Islet of Langerhans (tissue), 1 donor: Measurements from ENCODE around the gene OTULINL.
"Not testable (repeated sequence)": the region's sequence is repeated elsewhere in the genome, so short reads cannot be mapped to it uniquely, and the experiment has no call there.

Experiments used
- FAIRE-seq: peaks from one replicate; lab custom pipeline; 2011; peaks lifted over from hg19 to GRCh38; lab: Jason Lieb, UNC

The OTULINL gene

GRCh38 chr5:14581106-14581890 lies at the start of gene OTULINL:
Gene OTULINL (plus strand): TSS chr5:14581792. CDS start chr5:14581895, 103 bp downstream.
- FAIRE-seq = no peak

GRCh38 chr5:14532180-14532579 lies 49.4 kb upstream of the OTULINL start:
- FAIRE-seq = no peak

DNA sequence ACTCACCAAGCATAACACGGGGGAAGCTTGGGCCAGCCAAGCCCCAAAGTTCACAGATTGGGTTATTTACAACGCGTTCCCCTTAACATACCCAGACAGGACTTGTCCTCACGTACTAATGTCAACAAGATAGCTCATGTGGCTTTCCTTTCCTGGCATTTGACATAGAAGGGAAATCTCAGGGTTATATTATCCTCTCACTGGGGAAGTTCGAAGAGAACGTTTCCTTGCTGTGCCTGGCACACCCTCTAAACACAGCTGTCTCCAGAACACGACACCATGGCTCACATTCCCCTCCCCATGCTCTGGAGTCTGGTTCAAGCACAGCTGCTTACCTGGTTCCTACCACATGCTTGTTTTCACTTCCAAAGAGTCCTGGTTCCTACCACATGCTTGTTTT lies 46.8 kb upstream of the OTULINL start:
- no peak for FAIRE-seq

- FAIRE-seq = no peak
Measured at GRCh38 chr5:14545308-14545707, 36.3 kb upstream of the OTULINL start.

- FAIRE-seq = no peak
Measured at GRCh38 chr5:14545862-14546261, 35.7 kb upstream of the OTULINL start.

DNA sequence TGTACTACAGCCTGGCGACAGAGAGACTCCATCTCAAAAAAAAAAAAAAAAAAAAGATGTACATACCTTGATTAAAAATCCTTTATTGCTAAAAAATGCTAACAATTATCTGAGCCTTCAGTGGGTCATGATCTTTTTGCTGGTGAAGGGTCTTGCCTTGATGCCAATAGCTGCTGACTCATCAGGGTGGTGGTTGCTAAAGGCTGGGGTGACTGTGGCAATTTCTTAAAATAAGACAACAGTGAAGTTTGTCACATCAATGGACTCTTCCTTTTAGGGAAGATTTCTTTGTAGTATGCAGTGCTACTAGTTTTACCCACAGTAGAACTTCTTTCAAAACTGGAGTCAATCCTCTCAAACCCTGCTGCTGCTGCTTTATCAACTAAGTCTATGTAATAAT lies 33.9 kb upstream of the OTULINL start:
- FAIRE-seq = no peak

- FAIRE-seq = no peak
Measured at GRCh38 chr5:14551211-14551610, 30.4 kb upstream of the OTULINL start.

DNA sequence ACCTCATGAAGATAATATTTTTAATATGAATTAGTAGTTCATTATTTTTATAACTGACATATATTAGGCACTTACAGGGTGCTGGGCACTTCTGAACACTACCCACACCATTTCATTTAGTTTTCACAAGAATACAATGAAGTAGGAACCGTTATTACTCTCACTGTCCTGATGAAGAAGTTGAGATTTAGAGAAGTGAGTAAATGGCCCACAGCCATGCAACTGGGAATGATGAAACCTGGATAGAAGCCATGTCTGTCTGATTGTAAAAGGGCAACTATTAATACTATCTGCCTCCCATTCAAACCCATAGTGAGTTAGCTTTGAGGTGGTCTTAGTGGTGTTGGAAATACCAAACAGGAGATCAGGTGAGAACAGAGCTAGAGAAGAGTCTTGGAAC lies 29.6 kb upstream of the OTULINL start:
- FAIRE-seq = no peak

DNA sequence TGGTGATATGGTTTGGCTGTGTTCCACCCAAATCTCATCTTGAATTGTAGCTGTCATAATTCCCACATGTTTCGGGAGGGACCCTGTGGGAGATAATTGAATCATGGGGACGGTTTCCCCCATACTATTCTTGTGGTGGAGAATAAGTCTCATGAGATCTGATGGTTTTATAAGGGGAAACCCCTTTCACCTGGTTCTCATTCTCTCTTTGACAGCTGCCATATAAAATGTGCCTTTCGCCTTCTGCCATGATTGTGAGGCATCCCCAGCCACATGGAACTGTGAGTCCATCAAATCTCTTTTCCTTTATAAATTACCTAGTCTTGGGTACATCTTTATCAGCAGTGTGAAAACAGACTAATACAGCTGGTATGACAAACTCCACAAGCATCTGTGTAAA lies 27.3 kb upstream of the OTULINL start:
- not testable (repeated sequence) for FAIRE-seq

GRCh38 chr5:14556015-14556414 lies 25.6 kb upstream of the OTULINL start:
- FAIRE-seq = no peak

- no peak for FAIRE-seq
Measured at GRCh38 chr5:14557203-14557770, 24.3 kb upstream of the OTULINL start.

DNA sequence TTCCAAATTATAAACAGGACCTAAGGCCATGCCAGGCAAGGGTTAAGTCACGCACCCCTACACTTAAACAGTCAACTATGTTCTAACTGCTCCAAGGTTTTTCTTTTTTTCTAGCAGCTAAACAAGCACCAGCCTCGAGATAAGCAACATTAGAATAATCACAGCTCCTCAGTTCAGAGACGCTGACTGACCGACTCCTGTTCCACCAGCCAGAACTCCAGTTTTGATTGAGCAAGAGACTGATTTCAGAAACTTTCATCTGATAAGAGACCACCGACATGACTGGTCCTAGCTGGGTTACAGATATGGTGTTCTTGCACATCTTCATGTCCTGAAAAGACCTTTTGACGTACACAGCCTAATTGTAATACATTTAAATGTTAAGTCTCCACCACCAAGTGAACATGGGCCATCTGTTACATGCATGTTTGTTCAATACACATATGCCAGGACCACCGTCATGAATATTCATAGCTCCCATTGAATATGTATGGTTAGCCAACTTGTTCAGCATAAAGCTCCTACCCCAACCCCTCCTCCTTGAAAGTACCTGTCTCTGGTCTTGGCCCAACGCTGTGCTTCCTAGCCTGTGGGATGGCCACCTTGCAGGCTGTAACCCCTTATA lies 23.7 kb upstream of the OTULINL start:
- FAIRE-seq = no peak

DNA sequence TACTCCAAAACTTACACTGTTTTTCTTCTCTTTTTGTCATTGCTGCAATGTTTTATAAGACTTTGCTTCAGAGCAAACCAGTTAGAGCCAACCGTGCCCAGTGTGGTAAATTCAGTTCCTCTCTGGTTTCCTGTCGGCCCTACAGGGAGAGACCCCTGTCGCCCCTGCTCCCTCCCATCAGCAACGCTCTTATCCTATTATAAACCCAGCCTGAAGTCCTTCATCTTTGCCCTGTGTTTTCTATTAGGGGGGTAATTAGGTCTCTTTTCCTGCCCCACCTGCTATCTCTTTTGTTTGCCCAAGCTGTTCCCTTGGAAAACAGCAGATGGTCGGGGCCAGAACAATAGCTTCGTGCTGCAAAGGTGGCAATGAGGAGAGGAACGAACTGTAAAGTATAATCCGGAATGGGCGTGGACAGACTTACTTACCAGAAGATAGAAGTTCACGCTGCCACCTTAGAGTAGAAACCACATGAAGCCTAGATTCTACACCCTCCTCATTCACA lies 21.4 kb upstream of the OTULINL start:
- peak; percentile 55 for FAIRE-seq

DNA sequence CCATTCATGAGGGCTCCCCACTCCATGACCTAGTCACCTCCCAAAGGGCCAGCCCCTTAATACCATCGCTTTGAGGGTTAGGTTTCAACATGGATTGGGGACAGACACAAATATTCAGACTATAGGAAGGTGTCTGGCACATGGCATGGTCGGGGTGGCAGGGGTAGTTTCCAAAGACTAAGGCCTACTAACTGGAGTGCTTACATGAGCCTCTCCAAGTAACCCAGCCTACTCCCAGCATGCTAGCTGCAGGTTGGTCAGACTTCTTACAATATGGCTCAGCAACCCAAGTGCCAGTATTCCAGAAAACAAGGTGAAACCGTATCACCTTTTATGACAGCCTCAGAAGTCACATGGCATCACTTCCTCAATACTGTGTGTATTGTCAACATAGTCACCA lies 19.9 kb upstream of the OTULINL start:
- no peak for FAIRE-seq

DNA sequence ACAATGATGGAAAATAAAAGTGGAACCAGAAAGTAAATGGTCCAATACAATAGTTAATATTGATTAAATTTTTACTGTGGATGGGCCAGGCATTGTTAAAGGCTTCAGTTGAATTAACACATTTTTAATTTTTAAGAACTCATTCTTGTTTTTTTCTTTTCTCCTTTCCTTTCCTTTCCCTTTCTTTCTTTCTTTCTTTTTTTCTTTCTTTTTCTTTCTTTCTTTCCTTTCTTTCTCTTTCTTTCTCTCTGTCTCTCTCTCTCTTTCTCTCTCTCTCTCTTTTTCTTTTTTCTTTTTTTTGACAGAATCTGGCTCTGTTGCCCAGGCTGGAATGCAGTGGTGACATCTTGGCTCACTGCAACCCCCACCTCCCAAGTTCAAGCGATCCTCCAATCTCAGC lies 13.3 kb upstream of the OTULINL start:
- no peak for FAIRE-seq

DNA sequence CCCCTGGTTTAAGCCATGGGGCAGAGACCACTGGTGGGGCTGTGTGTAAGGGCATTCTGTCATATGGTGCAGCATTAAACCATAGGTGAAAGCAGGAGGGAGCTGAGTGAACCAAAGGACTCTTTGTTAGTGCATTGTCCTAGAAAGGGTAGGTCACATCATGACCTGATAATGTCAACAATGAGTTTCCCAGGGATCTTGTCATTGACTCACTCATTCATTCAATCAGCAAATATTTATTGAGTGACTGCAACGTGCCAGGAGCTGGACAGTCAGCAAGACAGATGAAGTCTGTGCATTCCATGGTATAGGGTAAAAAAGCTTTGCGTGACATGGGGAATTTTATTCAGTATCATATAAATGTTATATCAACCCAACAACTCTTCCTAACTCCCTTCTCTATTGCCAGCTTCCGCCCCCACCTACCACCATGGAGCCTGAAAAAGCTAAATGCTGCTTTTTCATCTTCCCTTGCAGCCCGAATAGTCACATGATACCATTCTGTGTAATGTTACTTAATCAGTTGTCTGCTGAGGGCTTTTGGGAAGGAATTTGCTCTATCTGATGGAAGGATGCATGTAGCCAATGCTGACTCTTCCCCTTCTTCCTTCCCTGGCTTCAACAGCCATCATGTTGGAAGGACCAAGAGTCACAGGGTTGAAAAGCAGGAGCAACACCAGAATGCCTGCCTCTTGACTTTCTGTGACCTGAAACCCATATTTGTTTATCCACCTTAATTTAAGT lies 11.5 kb upstream of the OTULINL start:
- FAIRE-seq = no peak

DNA sequence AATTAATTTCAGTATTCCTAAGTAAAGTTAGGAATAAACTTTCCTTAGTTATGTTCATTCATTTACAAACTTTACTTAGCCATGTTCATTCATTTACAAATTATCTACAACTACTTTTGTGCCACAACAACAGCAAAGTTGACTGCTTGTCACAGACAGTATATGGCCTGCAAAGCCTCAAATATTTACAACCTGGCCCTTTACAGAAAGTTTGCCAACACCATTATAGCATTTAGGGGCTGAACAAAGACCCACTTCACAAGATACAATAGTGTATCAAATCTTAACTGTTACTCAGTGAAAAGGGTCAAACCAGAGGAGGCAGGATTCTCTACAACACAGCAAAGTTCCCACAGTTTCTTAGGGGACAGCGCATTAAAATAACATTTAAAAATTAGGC lies 9.7 kb upstream of the OTULINL start:
- no peak for FAIRE-seq

DNA sequence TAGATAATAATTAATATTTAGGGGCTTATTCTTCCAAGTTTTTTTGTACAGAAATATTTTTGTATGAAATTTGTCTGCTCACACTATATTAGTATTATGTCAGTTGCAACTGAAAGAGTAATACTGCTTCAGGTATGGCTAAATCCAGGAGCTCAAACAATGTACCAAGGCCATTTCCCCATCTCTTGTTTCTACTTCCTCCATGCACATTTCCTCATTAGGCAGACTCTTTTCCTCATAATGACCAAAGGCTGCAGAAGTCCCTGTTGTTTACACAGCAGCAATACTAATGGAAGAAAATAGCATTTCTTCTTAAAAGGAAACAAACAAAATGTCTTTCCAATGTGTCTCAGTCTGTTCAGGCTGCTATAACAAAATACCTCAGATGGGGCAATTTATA lies 9.2 kb upstream of the OTULINL start:
- FAIRE-seq = no peak

DNA sequence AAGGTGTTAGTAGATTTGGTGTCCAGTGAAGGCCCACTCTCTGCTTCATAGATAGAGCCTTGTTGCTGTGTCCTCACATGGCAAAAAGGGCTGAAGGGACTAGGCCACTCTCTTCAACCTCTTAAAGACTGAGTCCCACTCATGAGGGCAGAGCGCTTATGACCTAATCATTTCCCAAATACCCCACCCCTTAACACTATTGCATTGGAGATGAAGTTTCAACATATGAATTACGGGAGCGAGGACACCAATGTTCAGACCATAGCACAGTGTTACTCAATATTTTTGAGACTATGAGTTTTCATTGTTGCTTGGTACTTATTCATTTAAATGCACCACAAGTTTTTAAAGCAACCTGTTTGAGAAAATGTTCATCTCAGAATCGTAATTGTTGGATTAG lies 8.8 kb upstream of the OTULINL start:
- no peak for FAIRE-seq

DNA sequence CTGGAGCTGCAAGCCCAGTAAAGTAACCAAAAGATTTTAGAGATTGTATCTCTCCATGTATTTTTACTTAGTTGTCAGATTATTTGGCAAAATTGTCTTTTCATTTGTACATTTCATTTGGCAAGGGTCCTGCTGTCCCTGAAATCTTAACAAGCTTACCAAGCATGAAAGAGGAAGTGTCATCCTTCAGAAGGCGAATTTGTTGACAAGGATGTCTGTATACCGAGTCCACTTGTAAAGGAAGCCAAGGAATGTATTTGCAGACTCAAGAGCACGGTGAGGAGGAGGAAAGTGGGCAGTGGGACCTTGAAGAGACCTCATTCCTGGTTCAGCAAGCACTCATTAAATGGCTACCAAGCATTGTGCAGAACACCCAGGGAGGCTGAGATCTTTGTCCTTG lies 7.5 kb upstream of the OTULINL start:
- no peak for FAIRE-seq

DNA sequence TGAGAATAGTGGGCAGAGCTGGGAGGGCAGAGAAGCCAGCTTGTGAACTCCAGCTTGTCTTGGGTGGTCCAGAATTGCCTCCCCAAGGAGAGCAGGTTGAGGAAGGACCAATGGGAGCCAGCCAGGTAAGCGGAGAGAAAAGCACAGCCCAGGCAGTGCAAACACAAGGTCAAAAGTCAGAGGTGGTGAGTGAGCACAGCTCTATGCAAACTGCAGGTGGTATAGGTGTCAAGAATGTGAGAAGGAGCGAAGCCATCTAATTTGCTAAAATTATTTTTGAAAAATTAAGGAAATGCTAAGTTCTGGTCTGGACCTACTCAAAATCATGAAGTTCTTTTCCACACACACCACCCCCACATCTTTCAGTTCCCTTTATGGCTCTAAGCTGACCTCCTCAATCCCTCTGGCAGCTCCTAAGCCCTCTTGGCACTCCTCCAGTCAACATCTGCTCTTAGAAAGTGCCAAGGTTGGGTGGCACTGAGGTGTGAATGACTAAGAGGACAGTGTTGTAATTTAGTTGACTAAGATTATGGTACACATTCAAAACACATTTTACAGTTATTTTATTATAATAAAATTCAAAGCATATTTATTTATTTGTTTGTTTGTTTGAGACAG lies 6.6 kb upstream of the OTULINL start:
- no peak for FAIRE-seq

DNA sequence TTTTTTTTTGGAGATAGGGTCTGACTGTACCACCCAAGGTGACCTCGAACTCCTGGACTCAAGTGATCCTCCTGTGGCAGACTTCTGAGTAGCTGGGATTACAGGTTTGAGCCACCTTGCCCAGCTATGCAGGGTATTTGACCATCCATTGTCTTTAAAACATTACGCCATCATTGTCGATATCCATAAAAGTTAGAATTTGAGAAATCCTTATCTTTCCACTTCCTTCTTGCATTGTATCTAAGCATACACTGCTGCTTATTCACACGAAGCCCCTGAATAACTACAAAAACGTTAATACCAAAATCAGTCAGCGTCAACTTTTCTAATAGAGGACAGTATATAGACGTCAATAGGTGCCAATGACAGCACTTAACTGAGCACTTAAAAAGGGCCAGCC lies 5.4 kb upstream of the OTULINL start:
- FAIRE-seq = no peak
